ENCODE measurements around the gene FGD2. TPM values are rescaled to one million over a fixed set of nuclear protein-coding genes. Genes with fewer than 3 reads are reported as not detected.
"Not testable (repeated sequence)": the region's sequence is repeated elsewhere in the genome, so short reads cannot be mapped to it uniquely, and the experiment has no call there.

The FGD2 gene
- total RNA-seq, 1 donor from 2014 or later, result 7.9 TPM

DNA sequence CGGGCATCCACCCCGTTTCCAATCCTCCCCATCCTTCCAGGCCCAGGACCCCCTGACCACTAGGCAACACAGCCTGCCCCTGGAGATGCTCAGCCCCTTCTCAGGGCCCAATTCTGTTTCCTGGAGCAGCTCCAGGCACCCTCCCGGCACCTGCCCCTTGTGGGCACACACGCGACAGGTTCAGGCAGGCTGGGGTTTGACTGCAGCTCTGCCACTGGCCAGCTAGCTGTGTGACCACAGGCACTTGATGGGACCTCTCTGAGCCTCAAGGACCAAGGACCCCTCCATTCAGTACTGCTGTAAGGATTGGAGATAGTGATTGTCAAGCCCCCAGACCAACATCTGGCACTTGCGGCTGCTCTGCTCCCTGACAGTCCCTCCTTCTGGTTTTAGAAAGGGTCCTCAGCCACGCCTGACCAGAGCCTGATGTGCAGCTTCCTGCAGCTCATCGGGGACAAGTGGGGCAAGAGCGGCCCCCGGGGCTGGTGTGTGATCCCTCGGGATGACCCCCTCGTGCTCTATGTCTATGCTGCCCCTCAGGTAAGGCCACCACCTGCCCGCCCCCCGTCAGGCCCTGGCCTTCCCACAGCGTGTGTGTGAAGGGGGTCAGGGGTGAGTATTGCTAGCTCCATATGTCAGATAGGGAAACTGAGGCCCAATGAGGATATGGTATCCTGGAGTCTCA is 21.7 kb downstream of the FGD2 start:
- intact Hi-C loops (cut with DNase I), result no loop called here
- ATAC-seq (no peak), DNase-seq (ENCODE audit: missing footprints) (no peak)

DNA sequence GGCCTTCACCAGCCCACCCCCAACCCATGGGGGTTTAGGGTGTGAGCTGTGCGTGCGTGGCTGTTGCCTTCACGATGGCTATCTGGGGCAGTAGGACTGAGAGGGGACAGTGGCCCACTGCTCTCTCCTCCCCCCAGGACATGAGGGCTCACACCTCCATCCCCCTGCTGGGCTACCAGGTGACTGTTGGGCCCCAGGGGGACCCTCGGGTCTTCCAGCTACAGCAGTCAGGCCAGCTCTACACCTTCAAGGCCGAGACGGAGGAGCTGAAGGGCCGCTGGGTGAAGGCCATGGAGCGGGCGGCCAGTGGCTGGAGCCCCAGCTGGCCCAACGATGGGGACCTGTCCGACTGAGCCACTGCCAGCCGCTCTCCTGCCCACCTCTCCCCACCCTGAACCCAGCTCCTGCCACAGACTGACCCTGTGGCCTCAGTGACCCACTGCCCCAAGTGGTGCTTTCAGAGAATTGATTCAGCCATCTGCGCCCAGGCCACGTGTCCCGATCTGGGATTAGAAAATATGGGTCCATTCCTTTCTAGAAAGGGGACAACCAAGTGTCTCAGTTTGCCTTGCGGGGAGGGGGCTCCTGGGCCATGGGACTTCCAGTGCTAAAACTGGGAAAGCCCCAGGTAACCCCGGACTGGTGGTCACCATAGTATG is 22.5 kb downstream of the FGD2 start:
- intact Hi-C loops (cut with DNase I), result loop anchor here (2.0 kb wide), 1 partner anchor 145 kb away; no protein-coding TSS in a partner anchor
- ATAC-seq, result no peak
- DNase-seq (ENCODE audit: missing footprints), result no peak

GRCh38 chr6:37029249-37029971 is 24.0 kb downstream of the FGD2 start:
- ATAC-seq (peak; percentile 92), DNase-seq (ENCODE audit: missing footprints) (peak; percentile 93)
- intact Hi-C loops (cut with DNase I), result loop anchor here (1.0 to 2.0 kb wide), 2 partner anchors 143 to 181 kb away; no protein-coding TSS in a partner anchor

DNA sequence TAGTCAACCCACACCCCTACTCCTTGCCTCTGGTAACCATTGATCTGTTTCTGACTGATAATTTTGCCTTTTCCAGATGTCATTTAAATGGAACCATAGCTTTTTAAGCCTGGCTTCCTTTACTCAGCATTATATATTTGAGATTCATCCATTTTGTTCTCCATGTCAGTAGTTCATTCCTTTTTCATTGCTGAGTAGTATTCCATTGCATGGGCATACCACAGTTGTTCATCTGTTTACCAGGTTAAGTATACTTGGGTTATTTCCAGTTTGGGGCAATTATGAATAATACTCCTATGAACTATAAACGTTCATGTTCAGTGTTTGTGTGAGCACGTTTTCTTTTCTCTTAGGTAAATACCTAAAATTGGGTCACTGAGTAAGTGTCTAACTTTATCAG is 25.1 kb downstream of the FGD2 start:
- ATAC-seq (no peak), DNase-seq (ENCODE audit: missing footprints) (no peak)
- intact Hi-C loops (cut with DNase I), result no loop called here

- no peak for ATAC-seq
- intact Hi-C loops (cut with DNase I), result no loop called here
- DNase-seq (ENCODE audit: missing footprints), result no peak
Measured at GRCh38 chr6:37032239-37032638, 26.8 kb downstream of the FGD2 start.

DNA sequence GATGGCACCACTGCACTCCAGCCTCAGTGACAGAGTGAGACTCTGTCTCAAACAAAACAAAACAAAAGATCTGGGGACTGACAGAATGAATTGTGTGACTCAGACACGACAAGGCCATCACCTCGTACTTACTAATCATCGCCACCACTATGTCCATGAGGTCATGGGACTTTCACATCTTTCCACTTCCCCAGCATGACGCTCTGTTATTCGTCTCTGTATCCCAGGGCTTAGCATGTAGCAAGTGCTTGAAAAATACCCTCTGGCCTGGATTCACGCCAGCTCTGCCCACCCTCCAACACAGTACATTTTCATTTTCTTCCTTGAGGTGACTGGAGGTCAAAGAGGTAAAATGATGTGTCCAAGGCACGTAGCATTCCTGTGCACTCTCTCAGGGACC is 27.8 kb downstream of the FGD2 start:
- DNase-seq (ENCODE audit: missing footprints) (no peak), ATAC-seq (no peak)
- intact Hi-C loops (cut with DNase I), result no loop called here

GRCh38 chr6:37033819-37034795 is 28.7 kb downstream of the FGD2 start:
- DNase-seq (ENCODE audit: missing footprints) (no peak), ATAC-seq (no peak)
- intact Hi-C loops (cut with DNase I), result no loop called here

GRCh38 chr6:37036146-37036545 is 30.7 kb downstream of the FGD2 start:
- DNase-seq (ENCODE audit: missing footprints) (no peak), ATAC-seq (no peak)
- intact Hi-C loops (cut with DNase I), result no loop called here

GRCh38 chr6:37038292-37039198 is 33.1 kb downstream of the FGD2 start:
- intact Hi-C loops (cut with DNase I), result no loop called here
- ATAC-seq (peak; percentile 92), DNase-seq (ENCODE audit: missing footprints) (peak; percentile 81)

GRCh38 chr6:37039958-37040357 is 34.5 kb downstream of the FGD2 start:
- DNase-seq (ENCODE audit: missing footprints) (no peak), ATAC-seq (no peak)
- intact Hi-C loops (cut with DNase I), result no loop called here

GRCh38 chr6:37041521-37041920 is 36.1 kb downstream of the FGD2 start:
- DNase-seq (ENCODE audit: missing footprints) (no peak), ATAC-seq (no peak)
- intact Hi-C loops (cut with DNase I), result no loop called here

DNA sequence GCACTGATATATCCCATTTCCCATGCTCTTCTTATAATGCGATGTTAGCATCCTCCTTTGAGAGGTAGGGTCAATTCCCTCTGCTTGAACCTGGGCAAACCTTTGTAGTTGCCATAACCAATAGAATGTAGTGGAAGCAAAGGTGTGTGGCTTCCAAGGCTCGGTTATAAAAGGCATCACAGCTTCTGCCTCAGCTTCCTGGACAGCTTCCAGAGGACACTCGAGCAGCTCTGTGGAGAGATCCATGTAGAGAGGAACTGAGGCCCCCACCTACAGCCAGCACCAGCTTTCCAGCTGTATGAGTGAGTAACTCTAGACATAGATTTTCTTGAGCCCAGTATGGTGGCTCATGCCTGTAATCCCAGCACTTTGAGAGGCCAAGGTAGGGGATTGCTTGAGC is 36.7 kb downstream of the FGD2 start:
- ATAC-seq (no peak), DNase-seq (ENCODE audit: missing footprints) (no peak)
- intact Hi-C loops (cut with DNase I), result no loop called here

DNA sequence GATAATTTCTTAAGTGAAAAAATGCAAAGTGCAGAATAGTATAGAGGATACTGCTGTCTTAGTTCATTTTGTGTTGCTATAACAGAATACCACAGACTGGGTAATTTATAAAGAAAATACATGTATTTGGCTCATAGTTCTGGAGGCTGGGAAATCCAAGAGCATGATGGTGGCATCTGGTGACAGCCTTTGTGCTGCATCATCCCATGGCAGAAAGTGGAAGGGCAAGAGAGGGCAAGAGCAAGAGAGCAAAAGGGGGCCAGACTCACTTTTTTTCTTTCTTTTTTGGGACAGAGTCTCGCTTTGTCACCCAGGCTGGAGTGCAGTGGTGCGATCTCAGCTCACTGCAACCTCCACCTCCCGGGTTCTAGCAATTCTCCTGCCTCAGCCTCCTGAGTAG is 37.6 kb downstream of the FGD2 start:
- ATAC-seq; DNase-seq (ENCODE audit: missing footprints); intact Hi-C loops (cut with DNase I): not testable (repeated sequence)

DNA sequence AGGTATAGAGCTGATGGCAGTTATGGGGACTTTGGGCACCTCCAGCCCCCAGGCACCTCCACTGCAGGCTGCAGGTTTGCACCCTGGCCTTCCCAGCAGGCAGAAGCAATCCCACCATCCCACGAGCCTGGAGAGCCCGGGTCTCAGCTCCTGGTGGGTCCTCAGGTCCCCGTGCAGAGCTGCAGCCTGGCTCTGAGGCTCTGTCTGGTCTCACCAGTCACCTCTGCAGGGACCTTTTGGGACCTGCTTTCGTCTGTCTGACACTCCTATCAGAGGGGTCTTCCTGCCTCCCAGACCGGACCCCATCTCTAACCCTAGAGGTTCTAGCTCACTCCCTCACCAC is 41.9 kb downstream of the FGD2 start:
- ATAC-seq (no peak), DNase-seq (ENCODE audit: missing footprints) (no peak)
- intact Hi-C loops (cut with DNase I), result no loop called here

DNA sequence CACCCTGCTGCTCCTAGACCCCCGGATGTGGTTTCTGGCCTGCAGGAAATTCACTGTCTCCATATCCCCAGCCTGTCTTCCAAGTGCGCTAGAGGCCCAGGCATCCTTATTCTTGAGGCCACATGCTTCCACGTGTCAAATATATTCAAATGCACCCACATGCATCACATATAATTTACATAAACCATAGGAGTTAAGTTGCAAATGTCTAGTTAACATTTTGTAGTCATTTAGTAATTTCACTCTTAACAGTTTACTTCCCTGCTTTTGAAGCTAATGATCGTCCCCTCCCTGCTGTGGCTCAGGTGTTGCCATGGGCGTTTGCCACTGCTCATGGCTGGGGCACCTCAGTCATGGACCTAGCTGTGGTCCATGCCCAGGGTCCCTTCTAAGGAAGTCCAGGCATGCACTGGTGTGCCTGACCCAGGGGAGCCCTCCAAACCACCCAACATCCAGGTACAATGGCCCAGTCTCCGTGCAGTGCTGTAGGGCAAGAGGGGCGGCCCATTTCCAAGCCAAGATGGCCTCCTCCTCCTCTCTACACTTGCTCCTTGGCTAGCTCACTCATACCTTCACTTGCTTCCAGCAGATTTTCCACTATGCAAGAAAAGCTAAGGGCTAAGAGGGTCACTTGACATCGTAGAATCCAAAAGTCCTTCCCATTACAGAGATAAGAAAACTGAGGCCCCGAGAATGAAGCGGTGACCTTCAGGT is 42.4 kb downstream of the FGD2 start:
- intact Hi-C loops (cut with DNase I), result no loop called here
- ATAC-seq, result no peak
- DNase-seq (ENCODE audit: missing footprints), result no peak

GRCh38 chr6:37048403-37048850 is 43.0 kb downstream of the FGD2 start:
- intact Hi-C loops (cut with DNase I), result no loop called here
- ATAC-seq, result no peak
- no peak for DNase-seq (ENCODE audit: missing footprints)

All from Right ventricle myocardium inferior (tissue), 1 donor.